ENCODE measurements around the gene GHSR.

- TF ChIP-seq CTCF (IDR thresholded peaks at IDR 0.05) (no peak), POLR2AphosphoS5 (IDR thresholded peaks at IDR 0.05) (no peak), POLR2A (IDR thresholded peaks at IDR 0.05) (no peak), EP300 (IDR thresholded peaks at IDR 0.05) (no peak)
Measured at GRCh38 chr3:172446198-172446597, 2.1 kb downstream of the GHSR start.
